ENCODE measurements around the gene MED27.

- TF ChIP-seq USF1 (IDR thresholded peaks at IDR 0.05), result no peak
- TF ChIP-seq, protein P1, sequence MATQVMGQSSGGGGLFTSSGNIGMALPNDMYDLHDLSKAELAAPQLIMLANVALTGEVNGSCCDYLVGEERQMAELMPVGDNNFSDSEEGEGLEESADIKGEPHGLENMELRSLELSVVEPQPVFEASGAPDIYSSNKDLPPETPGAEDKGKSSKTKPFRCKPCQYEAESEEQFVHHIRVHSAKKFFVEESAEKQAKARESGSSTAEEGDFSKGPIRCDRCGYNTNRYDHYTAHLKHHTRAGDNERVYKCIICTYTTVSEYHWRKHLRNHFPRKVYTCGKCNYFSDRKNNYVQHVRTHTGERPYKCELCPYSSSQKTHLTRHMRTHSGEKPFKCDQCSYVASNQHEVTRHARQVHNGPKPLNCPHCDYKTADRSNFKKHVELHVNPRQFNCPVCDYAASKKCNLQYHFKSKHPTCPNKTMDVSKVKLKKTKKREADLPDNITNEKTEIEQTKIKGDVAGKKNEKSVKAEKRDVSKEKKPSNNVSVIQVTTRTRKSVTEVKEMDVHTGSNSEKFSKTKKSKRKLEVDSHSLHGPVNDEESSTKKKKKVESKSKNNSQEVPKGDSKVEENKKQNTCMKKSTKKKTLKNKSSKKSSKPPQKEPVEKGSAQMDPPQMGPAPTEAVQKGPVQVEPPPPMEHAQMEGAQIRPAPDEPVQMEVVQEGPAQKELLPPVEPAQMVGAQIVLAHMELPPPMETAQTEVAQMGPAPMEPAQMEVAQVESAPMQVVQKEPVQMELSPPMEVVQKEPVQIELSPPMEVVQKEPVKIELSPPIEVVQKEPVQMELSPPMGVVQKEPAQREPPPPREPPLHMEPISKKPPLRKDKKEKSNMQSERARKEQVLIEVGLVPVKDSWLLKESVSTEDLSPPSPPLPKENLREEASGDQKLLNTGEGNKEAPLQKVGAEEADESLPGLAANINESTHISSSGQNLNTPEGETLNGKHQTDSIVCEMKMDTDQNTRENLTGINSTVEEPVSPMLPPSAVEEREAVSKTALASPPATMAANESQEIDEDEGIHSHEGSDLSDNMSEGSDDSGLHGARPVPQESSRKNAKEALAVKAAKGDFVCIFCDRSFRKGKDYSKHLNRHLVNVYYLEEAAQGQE (IDR thresholded peaks at IDR 0.05; ENCODE audit: low read depth), result no peak
- no peak for TF ChIP-seq TEAD4 (IDR thresholded peaks at IDR 0.05)
Observed at GRCh38 chr9:131835151-131835910, 244.3 kb downstream of the MED27 start.

Data from Ishikawa (cell line).